ENCODE measurements around the gene SHISA6.

SHISA6 gene

GRCh38 chr17:11251561-11252107 lies 10.6 kb downstream of the SHISA6 start:
- TF ChIP-seq CTCF (IDR thresholded peaks at IDR 0.05; ENCODE audit: control extremely low read depth, extremely low read depth, low read depth, missing control alignments), result no peak
- ChIA-PET POLR2A (no interaction called here), CTCF (no interaction called here)
- no peak for DNase-seq (ENCODE audit: extremely low spot score)

- CTCF ChIA-PET, result no interaction called here
- TF ChIP-seq CTCF (IDR thresholded peaks at IDR 0.05; ENCODE audit: control extremely low read depth, extremely low read depth, low read depth, missing control alignments), result no peak
- no peak for DNase-seq (ENCODE audit: extremely low spot score)
- POLR2A ChIA-PET, result no interaction called here
Measured at GRCh38 chr17:11252146-11252545, 11.1 kb downstream of the SHISA6 start.

- DNase-seq (ENCODE audit: extremely low spot score), result no peak
- POLR2A ChIA-PET, result no interaction called here
- no peak for TF ChIP-seq CTCF (IDR thresholded peaks at IDR 0.05; ENCODE audit: control extremely low read depth, extremely low read depth, low read depth, missing control alignments)
- CTCF ChIA-PET, result no interaction called here
Measured at GRCh38 chr17:11256877-11257276, 15.9 kb downstream of the SHISA6 start.

- ChIA-PET CTCF (no interaction called here), POLR2A (no interaction called here)
- DNase-seq (ENCODE audit: extremely low spot score), result no peak
- peak; percentile 6 for TF ChIP-seq CTCF (IDR thresholded peaks at IDR 0.05; ENCODE audit: control extremely low read depth, extremely low read depth, low read depth, missing control alignments)
Measured at GRCh38 chr17:11264183-11264871, 23.3 kb downstream of the SHISA6 start.

- ChIA-PET CTCF (no interaction called here), POLR2A (no interaction called here)
- no peak for TF ChIP-seq CTCF (IDR thresholded peaks at IDR 0.05; ENCODE audit: control extremely low read depth, extremely low read depth, low read depth, missing control alignments)
- DNase-seq (ENCODE audit: extremely low spot score), result no peak
Measured at GRCh38 chr17:11267999-11268575, 27.1 kb downstream of the SHISA6 start.

GRCh38 chr17:11269210-11269609 lies 28.2 kb downstream of the SHISA6 start:
- POLR2A ChIA-PET, result no interaction called here
- no peak for DNase-seq (ENCODE audit: extremely low spot score)
- CTCF ChIA-PET, result no interaction called here
- no peak for TF ChIP-seq CTCF (IDR thresholded peaks at IDR 0.05; ENCODE audit: control extremely low read depth, extremely low read depth, low read depth, missing control alignments)

Data from GM10248 (cell line).